Trophoblast cell (in vitro differentiated cells and primary cell): ENCODE data around the gene PCAT6.
"Not testable (repeated sequence)": the region's sequence is repeated elsewhere in the genome, so short reads cannot be mapped to it uniquely, and the experiment has no call there.

Experiments used
- DNase-seq, 2 donors: peaks; one replicate each; pipeline ENCODE4 v3.0.0-alpha.2; 2016
- H2AFZ ChIP-seq: 2 replicates; pipeline ENCODE4 v1.6.1; 2013; ENCODE audit warnings: low read length, moderate library complexity, mild to moderate bottlenecking; ENCODE audit not compliant: insufficient read depth, poor library complexity
- H2AK5ac ChIP-seq: 2 replicates; pipeline ENCODE4 v1.6.1; 2013; ENCODE audit warnings: mild to moderate bottlenecking, low read length
- H2BK120ac ChIP-seq: 2 replicates; pipeline ENCODE4 v1.6.1; 2013; ENCODE audit warnings: low read length, mild to moderate bottlenecking, moderate library complexity; ENCODE audit not compliant: insufficient read depth, poor library complexity
- H2BK12ac ChIP-seq: 2 replicates; pipeline ENCODE4 v1.6.1; 2013; ENCODE audit warnings: mild to moderate bottlenecking, low read length, moderate library complexity
- H2BK5ac ChIP-seq: 2 replicates; pipeline ENCODE4 v1.6.1; 2013; ENCODE audit warnings: low read length, low read depth, moderate library complexity, mild to moderate bottlenecking; ENCODE audit not compliant: poor library complexity
- H3K14ac ChIP-seq: 2 replicates; pipeline ENCODE4 v1.6.1; 2013; ENCODE audit warnings: mild to moderate bottlenecking, low read length
- H3K18ac ChIP-seq: 2 replicates; pipeline ENCODE4 v1.6.1; 2013; ENCODE audit warnings: mild to moderate bottlenecking, low read length
- H3K23ac ChIP-seq: 2 replicates; pipeline ENCODE4 v1.6.1; 2013; ENCODE audit warnings: low read length
- H3K27ac ChIP-seq: 2 replicates; pipeline ENCODE4 v1.5.1; 2013; ENCODE audit warnings: low read depth, mild to moderate bottlenecking, inconsistent platforms, low read length, moderate library complexity
- H3K27me3 ChIP-seq: 2 replicates; pipeline ENCODE4 v1.6.1; 2013; ENCODE audit warnings: inconsistent platforms, mild to moderate bottlenecking, low read length, moderate library complexity; ENCODE audit not compliant: insufficient read depth
- H3K36me3 ChIP-seq, 2 experiments: 1 replicate in 1 of 2; 2 replicates in 1 of 2; pipeline ENCODE4 v1.6.1; 2013; ENCODE audit warnings: low read length in 2 of 2, mild to moderate bottlenecking in 2 of 2, moderate library complexity in 1 of 2; ENCODE audit not compliant: insufficient read depth in 2 of 2, control insufficient read depth in 1 of 2
- H3K4ac ChIP-seq: 2 replicates; pipeline ENCODE4 v1.6.1; 2013; ENCODE audit warnings: low read depth, mild to moderate bottlenecking, low read length, moderate library complexity
- H3K4me1 ChIP-seq, 2 experiments: 1 replicate in 1 of 2; 2 replicates in 1 of 2; pipeline ENCODE4 v1.6.1; 2013; ENCODE audit warnings: low read length in 2 of 2, mild to moderate bottlenecking in 2 of 2, moderate library complexity in 1 of 2; ENCODE audit not compliant: insufficient read depth in 2 of 2, control insufficient read depth in 1 of 2
- H3K4me2 ChIP-seq: 2 replicates; pipeline ENCODE4 v1.6.1; 2013; ENCODE audit warnings: inconsistent platforms, mild to moderate bottlenecking, low read length, moderate library complexity
- H3K4me3 ChIP-seq: 2 replicates; pipeline ENCODE4 v1.5.1; 2013; ENCODE audit warnings: mild to moderate bottlenecking, low read depth, low read length, inconsistent platforms
- H3K79me1 ChIP-seq: one replicate; pipeline ENCODE4 v1.6.1; 2013; ENCODE audit warnings: low read length
- H3K79me2 ChIP-seq: 2 replicates; pipeline ENCODE4 v1.6.1; 2013; ENCODE audit warnings: low read length, mild to moderate bottlenecking; ENCODE audit not compliant: control insufficient read depth, insufficient read depth, poor library complexity
- H3K9ac ChIP-seq: 2 replicates; pipeline ENCODE4 v1.6.1; 2013; ENCODE audit warnings: mild to moderate bottlenecking, low read length
- H3K9me3 ChIP-seq: 2 replicates; pipeline ENCODE4 v1.6.1; 2013; ENCODE audit warnings: low read depth, mild to moderate bottlenecking, control low read depth, inconsistent platforms, low read length; ENCODE audit not compliant: insufficient read depth
- H4K12ac ChIP-seq: 2 replicates; pipeline ENCODE4 v1.6.1; 2013; ENCODE audit warnings: low read depth, mild to moderate bottlenecking, low read length, moderate library complexity
- H4K8ac ChIP-seq: 2 replicates; pipeline ENCODE4 v1.6.1; 2013; ENCODE audit warnings: low read depth, mild to moderate bottlenecking, low read length, moderate library complexity
- H4K91ac ChIP-seq: one replicate; pipeline ENCODE4 v1.6.1; 2013; ENCODE audit warnings: low read depth, mild to moderate bottlenecking, low read length, moderate library complexity
- WGBS: extraction: QIAGEN DNeasy Blood & Tissue Kit; methylation state at CpG from one replicate; pipeline ENCODE4 v1.1.7; 2013; ENCODE audit warnings: missing lambda C conversion rate; ENCODE audit not compliant: insufficient read length, insufficient coverage; ENCODE audit errors: extremely low coverage; 5-methylcytosine and 5-hydroxymethylcytosine counted together

The PCAT6 gene

DNA sequence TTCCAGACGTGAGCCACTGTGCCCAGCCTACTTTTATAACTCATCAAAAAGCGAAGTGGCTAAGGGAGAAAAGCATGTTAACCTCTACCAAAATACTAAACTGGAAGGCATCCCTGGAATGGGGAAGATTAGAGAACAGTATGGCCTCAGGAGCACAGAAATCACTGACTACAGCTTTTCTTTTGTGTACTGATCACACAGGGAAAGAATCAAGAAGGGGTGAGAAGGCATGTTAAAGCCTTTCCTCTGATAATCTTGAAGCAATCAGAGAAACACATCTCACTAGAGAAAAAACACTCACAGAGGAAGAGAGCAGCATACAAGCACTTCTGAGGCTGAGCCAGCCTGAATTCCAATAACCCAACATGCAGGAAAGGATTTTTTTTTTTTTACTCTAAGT is 10.7 kb downstream of the PCAT6 start:
- peaks cover 6 to 9% of the 10 kb centered on the region in 2 experiments for H3K4me1 ChIP-seq
- H3K27ac ChIP-seq: peak overlapping the region; percentile 49
- no CpG with 5 or more reads among the region's 2 CpGs for WGBS
- H2BK120ac ChIP-seq: no peak overlapping the region
- H4K91ac ChIP-seq: no peak overlapping the region
- no peak overlapping the region for H2AK5ac ChIP-seq
- H3K14ac ChIP-seq: no peak overlapping the region
- no peak overlapping the region for H3K4ac ChIP-seq
- no peak overlapping the region for H2BK12ac ChIP-seq
- no peak overlapping the region for H2AFZ ChIP-seq
- peak; percentile 58 to 89 for DNase-seq
- H3K9ac ChIP-seq: no peak overlapping the region
- no peaks in the 10 kb centered on the region for H3K79me1 ChIP-seq
- H3K27me3 ChIP-seq: no peaks in the 10 kb centered on the region
- H3K9me3 ChIP-seq: no peaks in the 10 kb centered on the region
- no peaks in the 10 kb centered on the region for H3K79me2 ChIP-seq
- H3K36me3 ChIP-seq: no peaks in the 10 kb centered on the region
- H3K18ac ChIP-seq: no peak overlapping the region
- no peak overlapping the region for H3K4me3 ChIP-seq
- H3K23ac ChIP-seq: no peak overlapping the region
- no peak overlapping the region for H3K4me2 ChIP-seq
- no peak overlapping the region for H4K12ac ChIP-seq
- no peak overlapping the region for H4K8ac ChIP-seq
- no peak overlapping the region for H2BK5ac ChIP-seq

DNA sequence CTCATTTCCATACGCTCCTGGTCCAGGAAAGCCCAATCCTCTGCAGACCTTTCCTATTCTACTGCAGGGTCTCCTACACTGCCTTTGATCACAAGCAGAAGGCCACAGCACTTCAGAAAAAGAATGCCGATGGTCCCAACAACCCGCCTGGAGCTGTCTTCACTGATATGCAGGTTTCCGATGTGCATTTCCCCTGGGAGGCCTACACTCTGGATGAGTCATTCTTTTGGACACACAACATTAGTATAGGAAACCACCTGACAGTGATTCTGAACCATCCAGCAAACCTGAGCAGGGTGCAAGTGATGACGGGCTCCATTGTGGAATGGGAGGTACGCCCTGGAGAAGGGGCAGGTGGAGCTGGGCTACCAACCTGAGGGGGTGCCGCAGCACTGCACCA is 15.0 kb downstream of the PCAT6 start:
- Histone ChIP-seq H3K9ac (no peak overlapping the region), H3K4me1 (peaks cover 6 to 9% of the 10 kb centered on the region in 2 experiments), H3K23ac (no peak overlapping the region), H2BK5ac (no peak overlapping the region), H4K8ac (no peak overlapping the region), H2AK5ac (no peak overlapping the region), H2AFZ (no peak overlapping the region), H3K18ac (no peak overlapping the region), H3K27me3 (no peaks in the 10 kb centered on the region), H3K79me2 (no peaks in the 10 kb centered on the region), H2BK12ac (no peak overlapping the region), H4K91ac (no peak overlapping the region), H4K12ac (no peak overlapping the region), H3K9me3 (no peaks in the 10 kb centered on the region), H3K36me3 (no peaks in the 10 kb centered on the region), H3K27ac (no peak overlapping the region), H2BK120ac (no peak overlapping the region), H3K4me3 (no peak overlapping the region), H3K14ac (no peak overlapping the region), H3K4ac (no peak overlapping the region), H3K4me2 (no peak overlapping the region), H3K79me1 (no peaks in the 10 kb centered on the region)
- no CpG with 5 or more reads among the region's 7 CpGs for WGBS
- peak in 1 of 2 donors; percentile 57 for DNase-seq

DNA sequence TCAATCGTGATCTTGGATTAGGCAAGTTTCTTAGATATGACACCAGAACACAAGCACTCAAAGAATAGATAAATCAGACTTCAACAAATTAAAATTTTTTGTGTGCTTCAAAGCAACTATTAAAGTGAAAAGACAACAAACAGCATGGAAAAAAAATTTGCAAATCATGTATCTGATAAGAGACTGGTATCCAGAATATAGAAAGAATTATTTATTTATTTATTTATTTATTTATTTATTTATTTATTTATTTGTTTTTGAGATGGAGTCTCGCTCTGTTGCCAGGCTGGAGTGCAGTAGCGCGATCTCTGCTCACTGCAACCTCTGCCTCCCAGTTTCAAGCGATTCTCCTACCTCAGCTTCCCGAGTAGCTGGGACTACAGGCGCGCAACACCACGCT is 18.5 kb downstream of the PCAT6 start:
- not testable (repeated sequence) for H2AFZ ChIP-seq, H3K4me1 ChIP-seq, H4K12ac ChIP-seq, H3K36me3 ChIP-seq, H3K79me2 ChIP-seq, H3K27me3 ChIP-seq, H4K8ac ChIP-seq, H3K9me3 ChIP-seq, H3K4ac ChIP-seq, H3K23ac ChIP-seq, H4K91ac ChIP-seq, H3K27ac ChIP-seq, H3K9ac ChIP-seq, H3K4me3 ChIP-seq, H2BK12ac ChIP-seq, H2BK120ac ChIP-seq, H3K4me2 ChIP-seq, H3K79me1 ChIP-seq, H2BK5ac ChIP-seq, H3K14ac ChIP-seq, H2AK5ac ChIP-seq, H3K18ac ChIP-seq, DNase-seq
- no CpG with 5 or more reads among the region's 9 CpGs for WGBS

DNA sequence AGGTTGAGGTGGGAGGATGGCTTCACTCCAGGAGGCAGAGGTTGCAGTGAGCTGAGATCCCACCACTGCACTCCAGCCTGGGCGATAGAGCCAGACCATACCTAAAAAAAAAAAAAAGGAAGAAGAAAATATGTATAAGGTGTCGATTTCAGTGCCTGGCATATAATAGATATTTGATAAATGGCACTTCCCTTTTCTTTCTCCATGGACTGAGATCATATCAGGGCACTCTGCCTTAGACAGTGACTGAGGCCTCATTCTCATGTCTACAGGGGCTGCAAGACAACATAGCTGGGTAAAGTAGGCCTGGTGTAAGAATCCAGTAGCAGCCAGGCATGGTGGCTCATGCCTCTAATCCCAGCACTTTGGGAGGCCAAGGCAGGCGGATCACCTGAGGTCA is 21.2 kb downstream of the PCAT6 start:
- H3K14ac ChIP-seq: no peak overlapping the region
- no peak overlapping the region for H4K12ac ChIP-seq
- H2AK5ac ChIP-seq: no peak overlapping the region
- H4K8ac ChIP-seq: no peak overlapping the region
- no peaks in the 10 kb centered on the region for H3K79me2 ChIP-seq
- peak in 1 of 2 donors; percentile 52 for DNase-seq
- H3K27ac ChIP-seq: no peak overlapping the region
- no peak overlapping the region for H2BK120ac ChIP-seq
- H2BK5ac ChIP-seq: no peak overlapping the region
- H3K4me1 ChIP-seq: peaks cover 10 to 16% of the 10 kb centered on the region in 2 experiments
- H3K79me1 ChIP-seq: peaks cover 9% of the 10 kb centered on the region
- H3K18ac ChIP-seq: no peak overlapping the region
- no peak overlapping the region for H3K9ac ChIP-seq
- H3K23ac ChIP-seq: no peak overlapping the region
- H3K4me3 ChIP-seq: no peak overlapping the region
- H3K4me2 ChIP-seq: no peak overlapping the region
- H4K91ac ChIP-seq: no peak overlapping the region
- H2BK12ac ChIP-seq: no peak overlapping the region
- H3K4ac ChIP-seq: no peak overlapping the region
- H3K9me3 ChIP-seq: no peaks in the 10 kb centered on the region
- no peaks in the 10 kb centered on the region for H3K27me3 ChIP-seq
- H3K36me3 ChIP-seq: no peaks in the 10 kb centered on the region
- H2AFZ ChIP-seq: no peak overlapping the region
- no CpG with 5 or more reads among the region's 3 CpGs for WGBS
